ENCODE measurements around the gene TMEM234.

Gene TMEM234

DNA sequence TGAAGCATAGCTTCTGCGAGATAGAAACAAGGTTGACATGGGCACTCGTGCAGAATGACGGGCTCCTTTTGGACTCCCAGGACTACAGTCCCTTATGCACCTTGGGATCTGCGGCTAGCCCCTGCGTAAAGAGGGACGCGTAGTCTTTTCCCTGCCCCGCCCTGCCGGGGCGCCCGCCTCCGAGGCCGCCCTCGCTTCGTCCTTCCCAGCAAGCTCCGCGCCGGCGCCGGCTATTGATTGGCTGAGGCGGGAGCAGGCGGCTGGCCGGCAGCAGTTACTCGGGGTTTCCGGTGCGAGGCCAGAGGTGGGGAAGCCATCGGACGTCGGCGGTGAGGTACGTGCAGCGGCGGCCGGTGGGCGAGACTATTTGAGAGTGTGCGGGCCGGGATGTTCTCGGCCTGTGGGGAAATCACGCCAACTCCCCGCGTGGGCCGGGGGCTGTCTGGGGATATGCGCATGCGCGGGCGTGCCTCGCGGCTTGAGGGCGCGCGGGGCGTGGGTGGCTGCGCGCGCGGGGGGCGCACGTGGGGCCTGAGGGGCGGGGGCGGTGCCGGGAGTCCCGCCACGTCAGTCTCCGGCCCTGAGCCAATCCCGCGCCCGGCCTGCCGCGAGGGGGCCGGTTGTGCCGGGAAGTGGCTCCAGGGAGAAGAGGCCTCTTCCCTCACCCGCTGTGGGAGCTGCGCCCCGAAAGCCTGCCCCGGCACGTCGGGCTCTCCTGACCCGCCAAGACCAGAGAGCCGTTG, 42.5 kb downstream of the TMEM234 start, which contains the start of gene TXLNA:
Gene TXLNA (plus strand): TSS at position 233 of the 743 bp plus-strand sequence. CDS start 671 bp downstream, outside the sequence.
- FAIRE-seq = peak; percentile 13

DNA sequence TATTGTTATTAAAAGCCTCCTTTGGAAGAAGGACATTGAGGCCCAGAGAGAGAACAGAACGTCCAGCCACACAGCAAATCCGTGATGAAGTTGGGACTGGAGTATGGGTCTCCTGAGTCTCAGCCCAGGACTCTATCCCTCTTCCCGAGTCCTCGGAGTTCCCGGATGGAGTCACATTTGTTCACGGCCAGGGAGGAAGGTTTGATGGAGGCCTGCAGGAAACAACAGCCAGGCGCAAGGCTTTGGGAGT, 43.0 kb downstream of the TMEM234 start:
- FAIRE-seq (no peak), DNase-seq (ENCODE audit: low spot score) (no peak)

More for the DNA sequence above, 42.5 kb downstream of the TMEM234 start, which contains the start of gene TXLNA:
- peak; percentile 98 for DNase-seq (ENCODE audit: low spot score)

DNA sequence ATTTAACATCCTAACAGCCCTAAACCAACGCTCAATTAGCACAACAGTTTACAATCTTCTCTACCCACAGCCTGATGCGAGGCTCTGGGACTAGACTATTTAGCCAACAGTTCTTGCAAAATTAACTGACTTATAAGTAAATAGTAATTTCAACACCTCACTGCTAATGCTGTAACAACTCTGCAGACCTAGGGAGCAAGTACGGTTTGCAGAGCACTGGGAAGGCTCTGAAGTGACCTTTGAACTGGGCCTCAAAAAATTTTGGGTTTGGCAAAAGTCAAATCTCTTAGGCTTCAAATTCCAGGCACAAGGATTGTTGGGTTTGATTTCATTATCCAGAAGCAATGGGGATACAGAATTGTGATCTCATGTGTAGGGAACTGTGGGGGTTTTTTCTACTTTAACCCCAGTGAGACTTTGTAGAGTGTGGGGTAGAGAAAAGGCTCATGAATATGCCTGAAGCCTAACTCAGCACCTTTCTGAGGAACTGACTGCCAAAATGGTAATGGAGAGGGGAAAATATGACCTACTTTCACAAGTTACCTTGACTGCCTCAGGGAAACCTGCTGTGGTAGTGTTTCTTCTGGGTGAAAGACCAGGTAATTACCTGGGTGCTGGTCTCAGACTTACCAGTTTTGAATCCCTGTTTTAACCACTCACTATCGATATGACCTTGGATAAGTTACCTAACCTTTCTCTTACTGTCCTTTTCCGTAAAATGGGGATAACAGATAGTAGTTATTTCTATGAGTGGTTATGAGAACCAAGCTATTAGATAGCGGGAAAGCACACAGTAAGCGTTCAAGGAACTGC, 43.6 kb downstream of the TMEM234 start:
- DNase-seq (ENCODE audit: low spot score) (no peak), FAIRE-seq (no peak)

DNA sequence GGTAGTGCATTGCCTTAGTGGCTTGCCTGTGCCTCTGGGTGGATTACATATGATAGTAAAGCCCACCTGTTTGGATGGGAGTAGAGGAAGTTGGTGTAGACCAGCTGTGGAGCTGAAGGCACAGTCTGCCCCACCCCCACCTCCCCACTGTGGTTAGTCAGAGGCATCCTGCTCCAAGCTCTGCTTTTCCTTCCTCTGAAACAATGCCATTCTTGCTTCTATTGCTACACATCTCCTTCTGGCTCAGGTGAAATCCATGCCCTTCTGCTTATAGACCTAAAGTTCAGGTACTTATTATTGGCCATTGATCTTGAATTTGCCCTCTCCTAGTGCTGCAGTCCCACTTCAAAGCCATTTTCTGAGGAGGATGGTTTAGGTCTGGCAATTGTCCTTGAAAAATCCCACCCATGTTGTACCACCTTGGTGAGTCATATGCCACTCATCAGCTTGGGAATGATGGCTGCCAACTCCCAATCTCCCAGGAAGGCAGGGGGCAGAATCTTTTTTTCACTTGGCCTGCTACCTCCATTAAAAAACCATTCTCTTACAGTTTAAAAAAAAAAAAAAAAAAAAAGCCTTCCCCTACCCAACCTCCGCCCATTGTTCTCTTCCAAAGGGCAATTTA, 49.4 kb downstream of the TMEM234 start:
- peak; percentile 28 for DNase-seq (ENCODE audit: low spot score)
- FAIRE-seq = no peak

DNA sequence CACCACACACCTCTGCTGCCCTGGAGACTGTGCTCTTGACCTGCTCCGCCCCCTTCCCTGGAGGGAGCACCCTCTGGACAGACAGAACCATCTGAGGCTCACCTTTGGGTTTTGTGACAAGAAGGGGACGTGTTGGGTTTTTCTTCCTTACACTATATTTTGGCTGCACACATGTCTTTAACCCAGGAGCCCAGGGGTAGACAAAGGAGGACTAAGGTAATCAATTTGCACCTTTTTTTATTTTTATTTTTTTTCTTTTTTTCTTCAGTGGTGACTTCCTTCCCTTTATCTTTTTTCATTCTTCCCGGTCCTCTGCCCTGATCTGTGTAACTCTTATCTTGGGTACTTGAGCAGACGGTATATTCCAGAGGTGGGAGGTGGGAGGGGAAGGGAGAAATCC, 51.2 kb downstream of the TMEM234 start:
- DNase-seq (ENCODE audit: low spot score) (no peak), FAIRE-seq (no peak)
